HepG2 (cell line): ENCODE results near the gene DDX39B. TPM values are rescaled to one million over a fixed set of nuclear protein-coding genes. Genes with fewer than 3 reads are reported as not detected.

Experiments
- CENPT ChIP-seq: sonication (generic); formaldehyde crosslinking; IDR thresholded peaks from 2 replicates; pipeline ENCODE4 v1.8.0; 2022; ENCODE audit warnings: low read depth, mild to moderate bottlenecking, moderate library complexity, missing genetic modification reagents
- FOXA3 ChIP-seq: IDR thresholded peaks from 2 replicates; pipeline ENCODE4 v1.6.1; 2016; ENCODE audit warnings: missing genetic modification reagents, missing compliant biosample characterization
- GFI1 ChIP-seq: sonication (generic); formaldehyde crosslinking; IDR thresholded peaks from 2 replicates; pipeline ENCODE4 v1.5.0; 2020; ENCODE audit warnings: missing genetic modification reagents, mild to moderate bottlenecking, borderline replicate concordance
- HDAC1 ChIP-seq: sonication (generic); formaldehyde crosslinking; IDR thresholded peaks from 2 replicates; pipeline ENCODE4 v1.5.1; 2020; ENCODE audit warnings: mild to moderate bottlenecking, missing genetic modification reagents
- MBNL3 ChIP-seq: fragments of 250-450 bp; sonication (Bioruptor Pico); conservative IDR thresholded peaks from 2 replicates; pipeline ENCODE4 v1.8.0; 2022; ENCODE audit warnings: mild to moderate bottlenecking, inconsistent platforms
- NFAT5 ChIP-seq: sonication (generic); formaldehyde crosslinking; IDR thresholded peaks from 2 replicates; pipeline ENCODE4 v1.4.0; 2020; ENCODE audit warnings: missing genetic modification reagents
- RNF2 ChIP-seq: fragments of 450-650 bp; conservative IDR thresholded peaks from 2 replicates; pipeline ENCODE4 v1.6.1; 2016; ENCODE audit warnings: low read depth
- SALL2 ChIP-seq: sonication (generic); formaldehyde crosslinking; IDR thresholded peaks from 2 replicates; pipeline ENCODE4 v1.8.1; 2023; ENCODE audit warnings: mild to moderate bottlenecking, missing genetic modification reagents, inconsistent platforms
- SETDB1 ChIP-seq: sonication (generic); formaldehyde crosslinking; IDR thresholded peaks from 2 replicates; pipeline ENCODE4 v1.5.1; 2020; ENCODE audit warnings: missing genetic modification reagents, mild to moderate bottlenecking, borderline replicate concordance
- SPEN ChIP-seq: sonication (generic); formaldehyde crosslinking; IDR thresholded peaks from 2 replicates; pipeline ENCODE4 v1.5.1; 2020; ENCODE audit warnings: low read depth, mild to moderate bottlenecking, missing genetic modification reagents
- ZKSCAN5 ChIP-seq: sonication (generic); formaldehyde crosslinking; IDR thresholded peaks from 2 replicates; pipeline ENCODE4 v1.5.1; 2020; ENCODE audit warnings: mild to moderate bottlenecking, missing genetic modification reagents
- ZNF234 ChIP-seq: sonication (generic); formaldehyde crosslinking; conservative IDR thresholded peaks from 2 replicates; pipeline ENCODE4 v1.5.1; 2020; ENCODE audit warnings: mild to moderate bottlenecking, missing genetic modification reagents
- ZNF350 ChIP-seq: sonication (generic); formaldehyde crosslinking; IDR thresholded peaks from 2 replicates; pipeline ENCODE4 v1.4.0; 2020; ENCODE audit warnings: mild to moderate bottlenecking, low read depth, missing genetic modification reagents, borderline replicate concordance
- ZNF547 ChIP-seq: sonication (generic); formaldehyde crosslinking; IDR thresholded peaks from 2 replicates; pipeline ENCODE4 v1.5.1; 2020; ENCODE audit warnings: mild to moderate bottlenecking, missing genetic modification reagents
- ZNF572 ChIP-seq: sonication (generic); formaldehyde crosslinking; IDR thresholded peaks from 2 replicates; pipeline ENCODE4 v1.5.1; 2020; ENCODE audit warnings: mild to moderate bottlenecking, missing genetic modification reagents
- ZNF629 ChIP-seq: sonication (generic); formaldehyde crosslinking; conservative IDR thresholded peaks from 2 replicates; pipeline ENCODE4 v1.5.0; 2020; ENCODE audit warnings: missing genetic modification reagents
- ZNF839 ChIP-seq: sonication (generic); formaldehyde crosslinking; IDR thresholded peaks from 2 replicates; pipeline ENCODE4 v1.4.0; 2020; ENCODE audit warnings: missing genetic modification reagents, mild to moderate bottlenecking, borderline replicate concordance
- polyA plus RNA-seq, 8 experiments: library from polyadenylated mRNA; depleted of rRNA in 3 of 8; stranded (reverse) in 7 of 8; unstranded in 1 of 8; fragments of >200 nt; fragmentation: Illumina TruSeq in 4 of 8; extraction: Trizol in 4 of 8; gene quantifications; 2 replicates each; pipeline versions ENCODE4 v1.2.1 to v1.2.3, GENCODE V29; 2011 to 2016; ENCODE audit warnings: low read depth in 4 of 8, missing spikeins in 1 of 8, mixed read lengths in 1 of 8; ENCODE audit not compliant: insufficient read depth in 1 of 8
- total RNA-seq, 5 experiments: library from RNA; depleted of rRNA; stranded (reverse); fragments of >200 nt; fragmentation: Illumina TruSeq; extraction: Trizol; gene quantifications; 2 replicates each; pipeline ENCODE4 v1.2.3, GENCODE V29; 2016; ENCODE audit warnings: low read depth in 1 of 5
- TF ChIP-seq, protein P1 (sequence below): sonication (generic); formaldehyde crosslinking; IDR thresholded peaks from 2 replicates; pipeline ENCODE4 v1.4.0; 2020; ENCODE audit warnings: mild to moderate bottlenecking, missing genetic modification reagents

DDX39B gene
- total and polyA plus RNA-seq, 2 of the 13 experiments (the other 11 are each of a cell fraction or from before 2014, with no cell fraction given) = 570 to 678 TPM

GRCh38 chr6:31497531-31498476 is 44.0 kb downstream of the DDX39B start, which contains the start of gene MICB (continued):
- TF ChIP-seq CENPT (CRISPR knock-in tag) (0 out of 2 replicates have a peak, but pooled peaks have one; percentile 32), NFAT5 (CRISPR knock-in tag) (peak; percentile 74; the same call in 1 of the 2 replicates), MBNL3 (no peak), HDAC1 (CRISPR knock-in tag) (peak; percentile 65), ZKSCAN5 (CRISPR knock-in tag) (no peak), RNF2 (no peak), SALL2 (CRISPR knock-in tag) (0 out of 2 replicates have a peak, but pooled peaks have one; percentile 54), SETDB1 (CRISPR knock-in tag) (no peak), ZNF629 (CRISPR knock-in tag) (peak; percentile 50; the same call in 1 of the 2 replicates), ZNF839 (CRISPR knock-in tag) (0 out of 2 replicates have a peak, but pooled peaks have one; percentile 24), ZNF547 (CRISPR knock-in tag) (peak; percentile 25; the same call in 1 of the 2 replicates), ZNF572 (CRISPR knock-in tag) (0 out of 2 replicates have a peak, but pooled peaks have one; percentile 35), FOXA3 (CRISPR knock-in tag) (0 out of 2 replicates have a peak, but pooled peaks have one; percentile 4), ZNF350 (CRISPR knock-in tag) (peak; percentile 39; the same call in 1 of the 2 replicates), ZNF234 (CRISPR knock-in tag) (0 out of 2 replicates have a peak, but pooled peaks have one; percentile 42), GFI1 (CRISPR knock-in tag) (peak; percentile 37; the same call in 1 of the 2 replicates), SPEN (CRISPR knock-in tag) (peak; percentile 32; the same call in 1 of the 2 replicates)
- TF ChIP-seq, protein P1, sequence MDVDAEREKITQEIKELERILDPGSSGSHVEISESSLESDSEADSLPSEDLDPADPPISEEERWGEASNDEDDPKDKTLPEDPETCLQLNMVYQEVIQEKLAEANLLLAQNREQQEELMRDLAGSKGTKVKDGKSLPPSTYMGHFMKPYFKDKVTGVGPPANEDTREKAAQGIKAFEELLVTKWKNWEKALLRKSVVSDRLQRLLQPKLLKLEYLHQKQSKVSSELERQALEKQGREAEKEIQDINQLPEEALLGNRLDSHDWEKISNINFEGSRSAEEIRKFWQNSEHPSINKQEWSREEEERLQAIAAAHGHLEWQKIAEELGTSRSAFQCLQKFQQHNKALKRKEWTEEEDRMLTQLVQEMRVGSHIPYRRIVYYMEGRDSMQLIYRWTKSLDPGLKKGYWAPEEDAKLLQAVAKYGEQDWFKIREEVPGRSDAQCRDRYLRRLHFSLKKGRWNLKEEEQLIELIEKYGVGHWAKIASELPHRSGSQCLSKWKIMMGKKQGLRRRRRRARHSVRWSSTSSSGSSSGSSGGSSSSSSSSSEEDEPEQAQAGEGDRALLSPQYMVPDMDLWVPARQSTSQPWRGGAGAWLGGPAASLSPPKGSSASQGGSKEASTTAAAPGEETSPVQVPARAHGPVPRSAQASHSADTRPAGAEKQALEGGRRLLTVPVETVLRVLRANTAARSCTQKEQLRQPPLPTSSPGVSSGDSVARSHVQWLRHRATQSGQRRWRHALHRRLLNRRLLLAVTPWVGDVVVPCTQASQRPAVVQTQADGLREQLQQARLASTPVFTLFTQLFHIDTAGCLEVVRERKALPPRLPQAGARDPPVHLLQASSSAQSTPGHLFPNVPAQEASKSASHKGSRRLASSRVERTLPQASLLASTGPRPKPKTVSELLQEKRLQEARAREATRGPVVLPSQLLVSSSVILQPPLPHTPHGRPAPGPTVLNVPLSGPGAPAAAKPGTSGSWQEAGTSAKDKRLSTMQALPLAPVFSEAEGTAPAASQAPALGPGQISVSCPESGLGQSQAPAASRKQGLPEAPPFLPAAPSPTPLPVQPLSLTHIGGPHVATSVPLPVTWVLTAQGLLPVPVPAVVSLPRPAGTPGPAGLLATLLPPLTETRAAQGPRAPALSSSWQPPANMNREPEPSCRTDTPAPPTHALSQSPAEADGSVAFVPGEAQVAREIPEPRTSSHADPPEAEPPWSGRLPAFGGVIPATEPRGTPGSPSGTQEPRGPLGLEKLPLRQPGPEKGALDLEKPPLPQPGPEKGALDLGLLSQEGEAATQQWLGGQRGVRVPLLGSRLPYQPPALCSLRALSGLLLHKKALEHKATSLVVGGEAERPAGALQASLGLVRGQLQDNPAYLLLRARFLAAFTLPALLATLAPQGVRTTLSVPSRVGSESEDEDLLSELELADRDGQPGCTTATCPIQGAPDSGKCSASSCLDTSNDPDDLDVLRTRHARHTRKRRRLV (CRISPR knock-in tag) = peak; percentile 64; the same call in 1 of the 2 replicates
